ENCODE data around the gene MAB21L3.

Gene MAB21L3

GRCh38 chr1:116110567-116111523 lies at the start of gene MAB21L3:
TSS of gene MAB21L3 (plus strand) at chr1:116111399. CDS start at chr1:116112616, 1,217 bp downstream.
- DNase-seq (ENCODE audit: low read depth in 2 of 2), result no peak

GRCh38 chr1:116062201-116062600 lies 49.0 kb upstream of the MAB21L3 start:
- no peak for DNase-seq (ENCODE audit: low read depth in 2 of 2)

- no peak for DNase-seq (ENCODE audit: low read depth in 2 of 2)
Observed at GRCh38 chr1:116064616-116065015, 46.6 kb upstream of the MAB21L3 start.

- DNase-seq (ENCODE audit: low read depth in 2 of 2), result no peak
Observed at GRCh38 chr1:116066868-116067565, 44.2 kb upstream of the MAB21L3 start.

- DNase-seq (ENCODE audit: low read depth in 2 of 2), result no peak
Observed at GRCh38 chr1:116067566-116067890, 43.7 kb upstream of the MAB21L3 start.

GRCh38 chr1:116075575-116075974 lies 35.6 kb upstream of the MAB21L3 start:
- DNase-seq (ENCODE audit: low read depth in 2 of 2), result no peak

- DNase-seq (ENCODE audit: low read depth in 2 of 2), result no peak
Observed at GRCh38 chr1:116075990-116076389, 35.2 kb upstream of the MAB21L3 start.

- no peak for DNase-seq (ENCODE audit: low read depth in 2 of 2)
Observed at GRCh38 chr1:116076831-116077230, 34.4 kb upstream of the MAB21L3 start.

- DNase-seq (ENCODE audit: low read depth in 2 of 2), result no peak
Observed at GRCh38 chr1:116078699-116079223, 32.4 kb upstream of the MAB21L3 start.

GRCh38 chr1:116087628-116088027 lies 23.6 kb upstream of the MAB21L3 start:
- no peak for DNase-seq (ENCODE audit: low read depth in 2 of 2)

GRCh38 chr1:116089870-116090269 lies 21.3 kb upstream of the MAB21L3 start:
- DNase-seq (ENCODE audit: low read depth in 2 of 2), result no peak

- no peak for DNase-seq (ENCODE audit: low read depth in 2 of 2)
Observed at GRCh38 chr1:116091083-116091482, 20.1 kb upstream of the MAB21L3 start.

GRCh38 chr1:116092752-116093489 lies 18.3 kb upstream of the MAB21L3 start:
- no peak for DNase-seq (ENCODE audit: low read depth in 2 of 2)

- no peak for DNase-seq (ENCODE audit: low read depth in 2 of 2)
Observed at GRCh38 chr1:116095027-116095426, 16.2 kb upstream of the MAB21L3 start.

- DNase-seq (ENCODE audit: low read depth in 2 of 2), result no peak
Observed at GRCh38 chr1:116096013-116096618, 15.1 kb upstream of the MAB21L3 start.

- DNase-seq (ENCODE audit: low read depth in 2 of 2), result no peak
Observed at GRCh38 chr1:116097626-116098025, 13.6 kb upstream of the MAB21L3 start.

- no peak for DNase-seq (ENCODE audit: low read depth in 2 of 2)
Observed at GRCh38 chr1:116099379-116099778, 11.8 kb upstream of the MAB21L3 start.

- no peak for DNase-seq (ENCODE audit: low read depth in 2 of 2)
Observed at GRCh38 chr1:116099919-116100318, 11.3 kb upstream of the MAB21L3 start.

GRCh38 chr1:116104667-116105066 lies 6.5 kb upstream of the MAB21L3 start:
- no peak for DNase-seq (ENCODE audit: low read depth in 2 of 2)

- no peak for DNase-seq (ENCODE audit: low read depth in 2 of 2)
Observed at GRCh38 chr1:116105996-116106395, 5.2 kb upstream of the MAB21L3 start.

GRCh38 chr1:116106646-116107045 lies 4.6 kb upstream of the MAB21L3 start:
- DNase-seq (ENCODE audit: low read depth in 2 of 2), result no peak

GRCh38 chr1:116107371-116107770 lies 3.8 kb upstream of the MAB21L3 start:
- no peak for DNase-seq (ENCODE audit: low read depth in 2 of 2)

All from stimulated activated CD4-positive, alpha-beta T cell treated with anti-CD3 and anti-CD28 coated beads, Interleukin-15, amount 100 ng/mL, for 48 hours (primary cell).